DMS114 treated with DMSO at 0.1 percent for 48 hours (cell line): ENCODE measurements around the gene LEMD2.

Source experiments
- DNase-seq: peaks from one replicate; lab custom pipeline; 2025; ENCODE audit not compliant: unreplicated experiment; lab: John Stamatoyannopoulos, UW

LEMD2 gene

DNA sequence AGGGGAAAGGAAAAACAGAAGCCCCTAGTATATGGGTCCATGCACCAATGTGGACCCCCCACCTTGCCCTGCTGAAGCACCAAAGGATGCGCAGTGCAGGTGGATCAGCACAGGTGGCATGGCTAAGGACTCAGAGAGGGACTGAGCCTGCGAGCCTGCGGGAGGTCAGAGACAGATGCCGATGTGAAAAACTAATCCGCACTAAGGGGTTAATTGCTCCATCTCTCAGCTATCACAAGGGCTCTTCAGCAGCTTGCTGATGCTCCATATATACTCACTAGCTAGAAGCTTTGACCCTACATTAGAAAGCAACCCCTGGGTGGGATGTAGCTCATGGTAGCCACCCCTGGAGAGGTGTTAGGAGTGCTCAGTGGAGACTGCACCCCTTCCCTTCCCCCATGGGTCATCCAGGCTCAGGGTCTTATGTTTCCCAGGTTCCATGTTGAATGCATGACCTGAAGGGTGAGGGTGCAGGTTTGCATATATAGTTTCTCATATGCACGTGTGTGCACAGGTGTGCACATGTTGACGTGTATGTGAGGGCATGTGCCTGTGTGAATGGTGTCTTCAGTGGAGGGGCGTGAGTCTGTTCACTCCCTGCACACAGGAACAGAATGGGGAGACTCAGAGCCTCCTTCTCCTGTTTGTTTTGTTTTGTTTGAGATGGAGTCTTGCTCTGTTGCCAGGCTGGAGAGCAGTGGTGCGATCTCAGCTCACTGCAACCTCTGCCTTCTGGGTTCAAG is 28.9 kb downstream of the LEMD2 start:
- no peak for DNase-seq

- DNase-seq = no peak
Observed at GRCh38 chr6:33758815-33759216, 30.1 kb downstream of the LEMD2 start.

DNA sequence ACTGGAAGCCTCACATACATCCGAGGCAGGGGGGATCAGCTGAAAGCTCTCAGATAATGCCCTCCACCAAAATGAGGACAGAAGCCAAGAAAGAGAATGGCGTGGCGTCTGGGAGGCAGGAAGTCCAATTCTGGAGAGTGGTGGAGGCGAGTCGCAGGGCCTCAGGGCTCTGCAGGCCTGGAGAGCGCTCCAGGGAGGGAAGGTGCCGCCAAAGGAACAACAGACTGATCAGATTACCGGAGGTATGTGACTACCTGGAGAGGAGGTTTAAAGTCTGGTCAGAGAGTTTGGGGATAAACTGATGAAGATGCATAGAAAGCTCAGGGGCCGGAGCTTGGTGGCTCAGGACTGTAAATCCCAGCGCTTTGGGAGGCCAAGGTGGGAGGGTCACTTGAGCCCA is 31.0 kb downstream of the LEMD2 start:
- no peak for DNase-seq

DNA sequence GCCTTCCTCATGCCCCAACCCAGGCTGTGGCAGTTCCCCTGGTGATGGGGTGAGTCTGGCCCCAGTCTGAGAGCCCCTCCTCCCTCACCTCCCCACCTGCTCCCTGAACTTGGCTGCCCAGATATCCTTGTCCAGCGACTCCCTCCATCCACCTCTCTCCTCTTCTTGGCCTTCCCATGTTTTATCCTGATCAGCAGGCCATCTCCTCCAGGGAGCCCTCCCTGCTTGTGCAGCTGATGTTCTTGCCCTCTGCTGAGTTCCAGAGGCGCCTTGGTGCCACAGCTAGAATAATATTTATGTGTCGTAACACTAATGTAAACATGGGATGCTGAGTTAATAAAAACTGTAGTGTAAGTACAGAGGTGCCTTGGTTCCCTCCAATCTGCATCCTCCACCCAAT is 31.8 kb downstream of the LEMD2 start:
- DNase-seq = no peak

- DNase-seq = no peak
Observed at GRCh38 chr6:33756211-33756954, 32.5 kb downstream of the LEMD2 start.

GRCh38 chr6:33755070-33755869 is 33.7 kb downstream of the LEMD2 start:
- no peak for DNase-seq

DNA sequence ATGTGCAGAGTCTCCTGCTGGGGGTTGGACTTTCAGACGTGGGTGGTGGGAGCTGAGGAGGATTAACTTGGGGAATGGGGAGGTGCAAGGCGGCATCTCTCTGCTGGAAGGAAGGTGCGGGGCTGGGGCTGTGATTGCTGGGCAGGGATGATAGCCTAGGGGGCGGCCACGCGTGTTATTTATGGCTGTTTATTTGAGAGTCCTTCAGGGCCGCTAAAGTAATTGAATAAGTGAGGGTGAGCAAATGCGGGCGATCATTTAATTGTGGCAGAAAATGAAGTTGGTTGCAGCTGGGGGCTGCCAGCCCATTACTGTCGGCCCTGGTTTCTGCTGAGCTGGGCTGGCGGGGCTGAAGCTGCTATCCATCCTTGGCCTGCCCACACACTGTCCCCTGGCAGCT is 34.7 kb downstream of the LEMD2 start:
- no peak for DNase-seq

DNA sequence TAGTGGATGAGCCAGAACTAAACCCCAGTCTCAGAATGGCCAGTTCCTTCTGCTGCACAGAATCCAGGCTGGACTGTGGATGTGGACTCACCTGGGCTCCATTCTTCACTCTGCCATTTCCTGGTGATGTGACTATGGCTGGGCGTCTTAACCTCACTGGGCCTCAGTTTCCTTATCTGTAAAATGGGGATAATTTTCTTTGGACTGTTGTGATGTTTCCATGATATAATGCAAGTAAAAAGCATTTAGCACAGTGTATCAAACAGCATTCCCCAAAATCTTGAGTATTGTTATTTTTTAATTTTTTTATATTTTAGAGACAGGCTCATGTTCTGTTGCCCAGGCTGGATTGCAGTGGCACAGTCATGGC is 36.3 kb downstream of the LEMD2 start:
- DNase-seq = no peak

- DNase-seq = no peak
Observed at GRCh38 chr6:33751771-33752645, 36.9 kb downstream of the LEMD2 start.

GRCh38 chr6:33750244-33750991 is 38.5 kb downstream of the LEMD2 start:
- DNase-seq = no peak

GRCh38 chr6:33749401-33749800 is 39.5 kb downstream of the LEMD2 start:
- DNase-seq = no peak

GRCh38 chr6:33748841-33749240 is 40.1 kb downstream of the LEMD2 start:
- no peak for DNase-seq

GRCh38 chr6:33747823-33748222 is 41.1 kb downstream of the LEMD2 start:
- no peak for DNase-seq

GRCh38 chr6:33746651-33747100 is 42.3 kb downstream of the LEMD2 start, which contains the start of gene IP6K3:
IP6K3 (minus strand) TSS chr6:33746905; CDS start chr6:33735476, 11,429 bp downstream.
- DNase-seq = no peak

DNA sequence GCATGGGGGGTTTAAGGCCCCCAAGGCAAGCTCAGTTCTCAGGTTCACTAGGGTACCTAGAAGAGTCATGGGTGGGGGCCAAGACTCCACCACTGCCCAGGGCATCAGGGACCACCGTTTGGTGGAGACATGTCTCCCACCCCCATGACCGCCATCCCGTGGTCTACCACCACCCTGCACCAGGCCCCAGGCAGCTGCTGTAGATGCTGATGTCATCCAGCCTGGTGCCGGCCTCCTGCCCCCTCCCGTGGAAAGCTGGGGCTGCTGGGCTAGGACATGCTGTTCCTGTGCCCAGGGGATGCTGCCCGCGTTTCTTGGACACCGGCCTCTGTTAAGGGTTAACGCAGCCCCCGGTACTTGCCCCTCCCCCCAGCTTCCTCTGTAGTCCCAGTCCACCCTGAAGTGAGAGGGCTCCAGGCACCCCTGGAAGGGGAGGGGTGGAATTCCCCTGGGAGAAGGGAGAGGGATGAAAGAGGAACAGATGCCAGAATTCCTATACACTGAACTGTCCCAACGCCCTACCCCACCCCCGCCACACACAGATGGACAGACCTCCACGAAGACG is 42.8 kb downstream of the LEMD2 start:
- no peak for DNase-seq

DNA sequence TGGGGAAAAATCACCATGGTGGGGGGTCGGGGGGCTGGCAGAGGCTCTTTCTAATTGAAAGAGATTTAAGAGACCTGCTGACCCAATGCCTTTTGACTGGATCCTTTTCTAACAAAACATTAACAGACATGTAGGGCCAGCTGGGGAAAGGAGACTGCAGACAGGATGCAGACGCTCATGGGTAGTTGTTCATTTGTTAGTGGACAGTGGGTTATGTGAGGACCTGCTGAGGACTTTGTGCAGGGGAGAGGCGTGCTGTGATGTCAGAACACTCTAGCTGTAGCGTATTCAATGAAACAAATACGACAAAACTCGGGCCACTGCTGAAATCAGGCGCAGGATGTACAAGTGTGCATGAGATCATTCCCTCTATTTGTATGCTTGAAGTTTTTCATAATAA is 43.4 kb downstream of the LEMD2 start:
- no peak for DNase-seq

- DNase-seq = no peak
Observed at GRCh38 chr6:33744895-33745546, 43.9 kb downstream of the LEMD2 start.

DNA sequence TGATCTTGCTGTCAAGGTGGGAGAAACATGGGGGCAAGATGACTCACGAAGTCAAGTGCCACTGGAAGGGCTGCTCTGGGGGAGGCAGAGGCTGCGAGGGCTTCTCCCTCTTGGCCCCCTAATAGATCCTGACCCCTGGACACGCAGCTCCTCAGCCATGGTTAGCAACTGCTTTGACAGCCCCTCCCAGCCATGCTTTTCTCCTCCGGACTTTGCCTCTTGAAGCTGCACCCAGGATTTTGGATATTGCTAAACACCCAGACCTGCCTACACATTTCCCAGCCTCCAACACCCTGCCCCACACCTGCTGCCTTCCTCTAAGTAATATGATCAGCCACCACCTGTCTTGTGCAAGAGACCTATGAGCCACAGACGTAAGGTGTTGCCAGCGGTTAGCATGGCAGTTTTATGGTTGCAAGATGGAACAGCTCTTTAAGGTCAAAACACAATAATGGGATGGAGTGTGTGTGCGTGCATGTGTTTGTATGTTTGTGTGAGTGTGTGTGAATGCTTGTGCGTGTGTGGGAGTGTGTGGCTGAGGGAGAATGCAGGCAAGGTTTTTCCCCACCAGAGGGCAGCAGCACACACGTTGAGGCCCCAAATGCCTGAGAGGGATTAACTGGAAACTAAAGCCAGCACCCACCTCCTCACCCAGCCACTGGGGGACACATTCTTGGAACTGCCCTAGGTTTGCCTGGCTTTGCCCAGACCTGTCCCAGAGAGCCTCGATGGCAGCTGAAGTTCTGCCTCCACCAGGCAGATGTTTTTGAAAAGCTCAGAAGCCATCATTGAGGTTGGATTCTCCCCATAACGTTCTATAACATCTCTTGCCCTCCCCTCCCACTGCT is 44.7 kb downstream of the LEMD2 start:
- DNase-seq = peak; percentile 73
